Esophagus squamous epithelium (tissue), 4 donors: Measurements from ENCODE around the gene EXOC6.
A peak's percentile ranks its signal among the peaks of the same experiment; 100 is the strongest.

Experiments used
- CTCF ChIP-seq, 6 experiments: fragments of 450-650 bp in 4 of 6; fragments of 200-600 bp in 2 of 6; sonication (generic) in 2 of 6; IDR thresholded peaks; one replicate each; pipeline ENCODE4 v1.5.1; 2016 to 2019; ENCODE audit warnings: antibody characterized with exemption in 6 of 6, mild to moderate bottlenecking in 4 of 6, moderate library complexity in 4 of 6
- POLR2A ChIP-seq, 4 donors: fragments of 450-650 bp; IDR thresholded peaks; one replicate each; pipeline ENCODE4 v1.6.1; 2017; ENCODE audit warnings: antibody characterized with exemption in 4 of 4, mild to moderate bottlenecking in 4 of 4, moderate library complexity in 3 of 4

- TF ChIP-seq CTCF (IDR thresholded peaks at IDR 0.05) = peak; percentile 64 to 76 (median 68)
- no peak for TF ChIP-seq POLR2A (IDR thresholded peaks at IDR 0.05)
Observed at GRCh38 chr10:93080350-93081046, 232.2 kb downstream of the EXOC6 start.
